GM12872 (cell line): Measurements from ENCODE around the gene DNHD1.

Experiments used
- TF ChIP-seq, protein P1 (sequence below): IDR thresholded peaks from 3 replicates; pipeline ENCODE4 v1.5.1; 2011; ENCODE audit warnings: low read depth, mild to moderate bottlenecking, low read length, moderate library complexity; ENCODE audit not compliant: insufficient read depth

Gene DNHD1

DNA sequence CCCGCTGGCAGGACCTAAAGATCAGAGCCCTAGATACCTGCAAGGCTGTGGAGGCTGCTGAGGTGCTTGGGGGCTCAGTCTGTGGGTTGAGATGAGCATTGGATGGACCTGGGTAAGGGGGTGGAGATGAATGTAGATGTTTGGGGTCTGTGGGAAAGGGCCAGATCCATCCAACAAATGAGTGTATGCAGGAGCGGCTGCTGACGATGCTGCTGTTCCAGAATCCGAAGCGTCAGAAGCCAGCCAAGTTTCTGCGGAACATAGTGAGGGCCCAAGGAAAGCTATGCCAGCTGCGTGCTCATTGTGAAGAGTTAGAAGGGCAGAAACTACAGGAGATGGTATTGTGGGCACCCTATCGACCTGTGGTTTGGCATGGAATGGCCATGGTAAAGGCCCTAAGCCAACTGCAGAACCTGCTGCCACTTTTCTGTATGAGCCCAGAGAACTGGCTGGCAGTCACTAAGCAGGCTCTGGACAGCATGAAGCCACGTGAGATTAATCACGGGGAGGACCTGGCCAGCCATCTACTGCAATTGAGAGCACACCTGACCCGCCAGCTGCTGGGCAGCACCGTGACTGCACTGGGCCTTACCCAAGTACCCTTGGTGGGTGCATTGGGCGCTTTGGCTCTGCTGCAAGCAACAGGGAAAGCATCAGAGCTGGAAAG, 69.8 kb downstream of the DNHD1 start:
- TF ChIP-seq, protein P1, sequence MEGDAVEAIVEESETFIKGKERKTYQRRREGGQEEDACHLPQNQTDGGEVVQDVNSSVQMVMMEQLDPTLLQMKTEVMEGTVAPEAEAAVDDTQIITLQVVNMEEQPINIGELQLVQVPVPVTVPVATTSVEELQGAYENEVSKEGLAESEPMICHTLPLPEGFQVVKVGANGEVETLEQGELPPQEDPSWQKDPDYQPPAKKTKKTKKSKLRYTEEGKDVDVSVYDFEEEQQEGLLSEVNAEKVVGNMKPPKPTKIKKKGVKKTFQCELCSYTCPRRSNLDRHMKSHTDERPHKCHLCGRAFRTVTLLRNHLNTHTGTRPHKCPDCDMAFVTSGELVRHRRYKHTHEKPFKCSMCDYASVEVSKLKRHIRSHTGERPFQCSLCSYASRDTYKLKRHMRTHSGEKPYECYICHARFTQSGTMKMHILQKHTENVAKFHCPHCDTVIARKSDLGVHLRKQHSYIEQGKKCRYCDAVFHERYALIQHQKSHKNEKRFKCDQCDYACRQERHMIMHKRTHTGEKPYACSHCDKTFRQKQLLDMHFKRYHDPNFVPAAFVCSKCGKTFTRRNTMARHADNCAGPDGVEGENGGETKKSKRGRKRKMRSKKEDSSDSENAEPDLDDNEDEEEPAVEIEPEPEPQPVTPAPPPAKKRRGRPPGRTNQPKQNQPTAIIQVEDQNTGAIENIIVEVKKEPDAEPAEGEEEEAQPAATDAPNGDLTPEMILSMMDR = no peak

DNA sequence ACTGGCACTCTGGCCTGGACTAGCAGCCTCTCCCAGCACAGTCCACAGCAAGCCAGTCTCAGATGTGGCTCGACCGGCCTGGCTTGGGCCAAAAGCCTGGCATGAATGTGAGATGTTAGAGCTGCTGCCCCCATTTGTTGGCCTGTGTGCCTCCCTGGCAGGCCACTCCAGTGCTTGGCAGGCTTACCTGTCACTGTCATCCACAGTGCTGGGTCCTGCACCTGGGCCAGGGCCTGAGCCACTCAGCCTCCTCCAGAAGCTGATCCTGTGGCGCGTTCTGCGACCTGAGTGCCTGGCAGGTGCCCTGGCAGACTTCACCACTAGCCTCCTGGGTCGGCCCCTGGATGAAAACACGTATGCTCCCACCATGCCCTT, 70.3 kb downstream of the DNHD1 start:
- TF ChIP-seq, protein P1 = no peak

DNA sequence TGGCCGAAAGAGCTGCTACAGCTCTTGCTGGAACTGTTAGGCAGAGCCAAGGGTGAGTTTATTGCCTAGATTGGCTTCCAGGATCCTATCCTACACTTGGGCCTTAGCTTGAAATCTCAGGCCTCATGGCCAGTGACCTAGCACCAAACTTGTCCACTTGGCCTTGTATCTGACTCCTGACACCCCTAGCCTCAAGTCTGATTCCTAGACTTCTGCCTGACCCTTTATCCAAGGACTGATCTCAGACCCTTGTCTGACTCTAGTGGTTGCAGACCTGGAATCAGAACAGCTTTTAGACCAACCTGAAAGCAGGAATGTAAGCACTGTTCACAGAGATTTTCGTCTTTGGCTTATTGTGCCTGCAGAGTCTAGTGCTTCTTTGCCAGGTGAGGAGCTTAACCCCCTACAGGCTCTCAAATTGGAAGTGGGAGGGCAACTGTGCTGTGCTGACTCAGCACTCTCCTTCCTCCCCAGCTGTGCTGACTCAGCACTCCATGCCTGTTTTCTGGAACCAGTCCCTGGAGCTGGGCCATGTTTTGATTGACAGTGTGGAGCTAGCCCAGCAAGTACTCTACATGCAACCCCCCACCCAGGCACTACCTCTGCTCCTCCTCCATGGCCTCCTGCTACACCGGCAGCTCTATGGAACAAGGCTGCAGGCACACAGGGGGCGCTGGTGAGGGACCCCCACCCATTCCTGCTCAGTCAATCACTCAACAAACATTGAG, 71.3 kb downstream of the DNHD1 start:
- TF ChIP-seq, protein P1 = no peak; the same call in 2 of the 3 replicates

DNA sequence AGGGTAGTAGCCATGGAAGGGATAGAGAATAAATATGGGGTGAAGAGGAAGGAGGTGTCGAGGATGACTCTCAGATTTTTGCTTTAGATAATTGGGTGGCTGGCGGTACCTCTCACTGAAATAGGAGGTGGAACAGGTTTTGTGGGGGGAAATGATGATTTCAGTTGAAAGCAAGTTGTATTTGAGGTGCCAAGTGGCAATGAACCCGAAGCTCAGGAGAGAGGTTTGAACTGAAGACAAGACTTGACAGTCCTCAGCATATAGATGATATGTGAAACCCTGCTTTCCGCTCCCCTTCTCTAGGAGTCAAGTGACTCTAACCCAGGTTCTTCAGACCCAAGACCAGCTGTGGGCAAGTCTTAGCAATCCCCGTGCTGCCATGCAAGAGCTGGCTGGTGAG, 72.6 kb downstream of the DNHD1 start:
- TF ChIP-seq, protein P1 = no peak

DNA sequence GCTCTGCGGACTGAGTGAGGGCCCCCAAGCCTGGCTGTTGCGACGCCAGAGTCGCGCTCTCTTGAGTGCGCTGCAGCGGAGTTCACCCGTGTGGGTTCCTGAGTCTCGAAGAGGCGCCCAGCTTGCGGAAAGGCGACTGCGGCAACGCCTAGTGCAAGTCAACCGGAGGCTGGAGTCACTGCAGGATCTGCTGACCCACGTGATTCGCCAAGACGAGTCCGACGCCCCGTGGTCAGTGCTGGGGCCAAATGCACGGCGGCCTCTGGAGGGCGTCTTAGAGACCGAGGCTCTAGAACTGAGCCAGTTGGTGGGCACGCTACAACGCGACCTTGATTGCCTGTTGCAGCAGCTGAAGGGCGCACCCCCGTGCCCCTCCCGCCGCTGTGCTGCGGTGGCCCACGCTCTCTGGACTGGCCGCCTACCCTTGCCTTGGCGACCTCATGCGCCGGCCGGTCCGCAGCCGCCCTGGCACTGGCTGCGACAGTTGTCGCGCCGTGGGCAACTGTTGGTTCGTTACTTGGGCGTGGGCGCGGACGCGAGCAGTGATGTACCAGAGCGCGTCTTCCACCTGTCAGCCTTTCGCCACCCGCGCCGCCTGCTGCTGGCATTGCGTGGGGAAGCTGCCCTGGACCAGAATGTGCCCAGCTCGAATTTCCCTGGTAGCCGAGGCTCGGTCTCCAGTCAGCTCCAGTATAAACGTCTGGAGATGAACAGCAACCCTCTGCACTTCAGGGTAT, 73.8 kb downstream of the DNHD1 start:
- TF ChIP-seq, protein P1 = no peak

DNA sequence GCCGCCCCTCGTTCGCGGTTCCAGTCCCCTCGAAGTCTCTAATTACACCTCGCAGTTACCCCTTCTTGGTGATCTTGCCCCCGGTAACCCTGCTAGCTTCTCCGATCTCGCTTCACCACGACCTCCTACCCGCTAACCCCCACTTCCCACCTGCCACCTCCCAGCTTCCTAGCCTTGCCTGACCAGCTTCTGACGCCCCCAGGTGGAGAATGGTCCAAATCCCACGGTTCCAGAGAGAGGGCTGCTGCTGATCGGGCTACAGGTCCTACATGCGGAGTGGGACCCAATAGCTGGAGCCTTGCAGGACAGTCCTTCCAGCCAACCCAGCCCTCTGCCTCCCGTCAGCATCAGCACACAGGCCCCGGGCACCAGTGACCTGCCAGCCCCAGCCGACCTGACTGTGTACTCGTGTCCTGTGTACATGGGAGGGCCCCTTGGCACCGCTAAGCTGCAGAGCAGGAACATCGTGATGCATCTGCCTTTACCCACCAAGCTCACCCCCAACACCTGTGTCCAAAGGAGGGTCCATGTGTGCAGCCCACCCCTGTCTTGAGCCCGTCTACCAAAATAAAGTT, 74.4 kb downstream of the DNHD1 start:
- TF ChIP-seq, protein P1 = no peak

DNA sequence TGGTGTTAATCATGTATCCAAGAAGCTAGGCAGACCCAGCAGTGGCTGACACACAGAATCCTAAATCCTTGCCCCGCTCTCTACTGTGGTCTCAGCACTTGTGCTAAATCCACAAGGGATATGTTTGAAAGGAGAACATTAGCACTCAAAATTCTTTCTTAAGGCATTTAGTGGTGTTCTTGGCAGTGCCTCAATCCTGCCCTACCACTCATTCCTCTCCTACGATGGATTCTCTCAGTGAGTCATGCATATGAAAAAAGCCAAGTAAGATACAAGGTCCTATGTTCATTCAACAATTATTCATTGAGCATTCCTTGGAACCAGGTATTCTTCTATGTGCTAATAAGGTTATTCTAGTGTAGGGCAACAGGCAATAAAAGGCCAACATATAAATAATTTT, 75.1 kb downstream of the DNHD1 start:
- TF ChIP-seq, protein P1 = no peak
